Mucosa of gallbladder (tissue), 1 donor: ENCODE measurements around the gene ACTL6B. TPM values are rescaled to one million over a fixed set of nuclear protein-coding genes. Genes with fewer than 3 reads are reported as not detected.
"Not testable (repeated sequence)": the region's sequence is repeated elsewhere in the genome, so short reads cannot be mapped to it uniquely, and the experiment has no call there.

Source experiments
- DNase-seq: peaks from one replicate; pipeline ENCODE4 v3.0.0-alpha.2; 2020; ENCODE audit warnings: low spot score
- total RNA-seq: library from RNA; stranded (reverse); gene quantifications from one replicate; pipeline ENCODE4 v1.2.1, GENCODE V29; 2021
- donor health status: DM: no; HTN: no; CAD: no.

Gene ACTL6B
- total RNA-seq = 0.14 TPM

GRCh38 chr7:100655908-100656674 lies at the start of gene ACTL6B:
Gene ACTL6B, minus strand, starts transcription at chr7:100656448. Its CDS starts 94 bp downstream, at chr7:100656354.
- peak; percentile 59 for DNase-seq

GRCh38 chr7:100705320-100705752 lies 49.1 kb upstream of the ACTL6B start:
- DNase-seq = peak; percentile 70

GRCh38 chr7:100701089-100701488 lies 44.8 kb upstream of the ACTL6B start:
- DNase-seq = not testable (repeated sequence)

- DNase-seq = no peak
Observed at GRCh38 chr7:100699018-100699417, 42.8 kb upstream of the ACTL6B start.

- DNase-seq = no peak
Observed at GRCh38 chr7:100696123-100696521, 39.9 kb upstream of the ACTL6B start.

GRCh38 chr7:100694098-100694745 lies 38.0 kb upstream of the ACTL6B start, which contains the start of gene GIGYF1:
Gene GIGYF1, minus strand, starts transcription at chr7:100694250. Its CDS starts 6,012 bp downstream, at chr7:100688238.
- peak; percentile 67 for DNase-seq

GRCh38 chr7:100693312-100694097 lies 37.3 kb upstream of the ACTL6B start:
- DNase-seq = no peak

- DNase-seq = no peak
Observed at GRCh38 chr7:100692578-100692961, 36.3 kb upstream of the ACTL6B start.

GRCh38 chr7:100691676-100692577 lies 35.7 kb upstream of the ACTL6B start:
- DNase-seq = peak; percentile 78

- DNase-seq = no peak
Observed at GRCh38 chr7:100689230-100690135, 33.2 kb upstream of the ACTL6B start.

- no peak for DNase-seq
Observed at GRCh38 chr7:100688326-100688860, 32.1 kb upstream of the ACTL6B start.

GRCh38 chr7:100687751-100688300 lies 31.6 kb upstream of the ACTL6B start:
- DNase-seq = no peak

- DNase-seq = no peak
Observed at GRCh38 chr7:100687261-100687660, 31.0 kb upstream of the ACTL6B start.

- no peak for DNase-seq
Observed at GRCh38 chr7:100686822-100687211, 30.6 kb upstream of the ACTL6B start.

- DNase-seq = no peak
Observed at GRCh38 chr7:100686201-100686821, 30.1 kb upstream of the ACTL6B start.

- DNase-seq = no peak
Observed at GRCh38 chr7:100685631-100686145, 29.4 kb upstream of the ACTL6B start.

- DNase-seq = no peak
Observed at GRCh38 chr7:100685049-100685605, 28.9 kb upstream of the ACTL6B start.

GRCh38 chr7:100684534-100685042 lies 28.3 kb upstream of the ACTL6B start:
- no peak for DNase-seq
